RWPE1 (cell line): ENCODE results near the gene HECTD4.

Experiments
- CTCF ChIA-PET: fragments of 350-600 bp; sonication (Branson Sonifier 250); formaldehyde crosslinking; extraction: SDS; loops from one replicate; lab custom pipeline; 2021; lab: Yijun Ruan, JAX
- POLR2A ChIA-PET: fragments of 400-600 bp; formaldehyde crosslinking; extraction: SDS; loops from one replicate; lab custom pipeline; 2020; ENCODE audit warnings: antibody characterized with exemption; ENCODE audit not compliant: low non-redundant PET; lab: Yijun Ruan, JAX
- DNase-seq: peaks from one replicate; pipeline ENCODE4 v3.0.0; 2012; ENCODE audit warnings: low spot score
- H3K27ac ChIP-seq: fragments of 450-650 bp; 2 replicates; pipeline ENCODE4 v1.5.1; 2017
- TF ChIP-seq, protein P1 (sequence below): fragments of 450-650 bp; conservative IDR thresholded peaks from 2 replicates; pipeline ENCODE4 v1.5.1; 2017; ENCODE audit warnings: low read depth, mild to moderate bottlenecking

The HECTD4 gene

DNA sequence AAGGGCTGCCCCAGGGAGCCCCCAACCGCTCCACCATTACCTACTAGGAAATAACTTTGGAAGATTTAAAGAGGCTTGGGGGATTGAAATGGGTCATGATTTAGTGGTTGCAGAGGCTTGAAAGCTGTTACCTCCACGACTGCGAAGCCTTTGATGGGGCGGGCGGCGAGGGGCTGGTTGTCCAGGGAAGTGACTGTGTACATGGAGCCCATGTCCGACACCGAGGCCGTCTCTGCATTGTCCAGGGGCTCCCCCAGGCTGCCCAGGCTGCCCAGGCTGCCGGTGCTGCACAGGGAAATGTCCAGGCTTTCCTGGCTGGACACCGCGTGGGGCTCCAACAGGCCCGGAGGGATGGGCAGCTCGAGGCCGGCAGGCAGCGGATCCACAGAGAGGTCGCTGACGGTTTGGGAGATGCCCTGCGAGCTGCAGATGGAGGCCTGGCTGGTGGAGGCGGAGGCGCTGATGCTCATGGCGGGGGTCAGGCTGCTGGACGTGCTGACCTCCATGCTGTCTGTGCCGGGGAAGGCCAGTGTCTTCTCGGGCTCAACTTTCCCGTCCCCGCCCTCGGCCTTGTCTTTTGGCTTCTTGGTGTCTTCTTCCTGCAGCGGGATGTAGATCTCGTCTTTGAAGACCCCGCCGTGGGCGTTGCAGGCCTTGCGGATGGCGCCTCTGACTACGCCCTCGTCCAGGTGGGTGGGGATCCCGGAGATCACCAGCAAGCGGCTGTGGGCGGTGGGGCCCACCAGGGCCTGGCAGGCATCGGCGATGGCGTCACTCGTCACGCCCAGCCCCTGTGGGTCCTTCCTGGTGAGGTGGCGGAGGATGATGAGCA lies 198.0 kb downstream of the HECTD4 start:
- CTCF ChIA-PET: no interaction called here
- DNase-seq: no peak
- TF ChIP-seq, protein P1, sequence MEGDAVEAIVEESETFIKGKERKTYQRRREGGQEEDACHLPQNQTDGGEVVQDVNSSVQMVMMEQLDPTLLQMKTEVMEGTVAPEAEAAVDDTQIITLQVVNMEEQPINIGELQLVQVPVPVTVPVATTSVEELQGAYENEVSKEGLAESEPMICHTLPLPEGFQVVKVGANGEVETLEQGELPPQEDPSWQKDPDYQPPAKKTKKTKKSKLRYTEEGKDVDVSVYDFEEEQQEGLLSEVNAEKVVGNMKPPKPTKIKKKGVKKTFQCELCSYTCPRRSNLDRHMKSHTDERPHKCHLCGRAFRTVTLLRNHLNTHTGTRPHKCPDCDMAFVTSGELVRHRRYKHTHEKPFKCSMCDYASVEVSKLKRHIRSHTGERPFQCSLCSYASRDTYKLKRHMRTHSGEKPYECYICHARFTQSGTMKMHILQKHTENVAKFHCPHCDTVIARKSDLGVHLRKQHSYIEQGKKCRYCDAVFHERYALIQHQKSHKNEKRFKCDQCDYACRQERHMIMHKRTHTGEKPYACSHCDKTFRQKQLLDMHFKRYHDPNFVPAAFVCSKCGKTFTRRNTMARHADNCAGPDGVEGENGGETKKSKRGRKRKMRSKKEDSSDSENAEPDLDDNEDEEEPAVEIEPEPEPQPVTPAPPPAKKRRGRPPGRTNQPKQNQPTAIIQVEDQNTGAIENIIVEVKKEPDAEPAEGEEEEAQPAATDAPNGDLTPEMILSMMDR: no peak
- POLR2A ChIA-PET: no interaction called here
- H3K27ac ChIP-seq: no peak overlapping the region

DNA sequence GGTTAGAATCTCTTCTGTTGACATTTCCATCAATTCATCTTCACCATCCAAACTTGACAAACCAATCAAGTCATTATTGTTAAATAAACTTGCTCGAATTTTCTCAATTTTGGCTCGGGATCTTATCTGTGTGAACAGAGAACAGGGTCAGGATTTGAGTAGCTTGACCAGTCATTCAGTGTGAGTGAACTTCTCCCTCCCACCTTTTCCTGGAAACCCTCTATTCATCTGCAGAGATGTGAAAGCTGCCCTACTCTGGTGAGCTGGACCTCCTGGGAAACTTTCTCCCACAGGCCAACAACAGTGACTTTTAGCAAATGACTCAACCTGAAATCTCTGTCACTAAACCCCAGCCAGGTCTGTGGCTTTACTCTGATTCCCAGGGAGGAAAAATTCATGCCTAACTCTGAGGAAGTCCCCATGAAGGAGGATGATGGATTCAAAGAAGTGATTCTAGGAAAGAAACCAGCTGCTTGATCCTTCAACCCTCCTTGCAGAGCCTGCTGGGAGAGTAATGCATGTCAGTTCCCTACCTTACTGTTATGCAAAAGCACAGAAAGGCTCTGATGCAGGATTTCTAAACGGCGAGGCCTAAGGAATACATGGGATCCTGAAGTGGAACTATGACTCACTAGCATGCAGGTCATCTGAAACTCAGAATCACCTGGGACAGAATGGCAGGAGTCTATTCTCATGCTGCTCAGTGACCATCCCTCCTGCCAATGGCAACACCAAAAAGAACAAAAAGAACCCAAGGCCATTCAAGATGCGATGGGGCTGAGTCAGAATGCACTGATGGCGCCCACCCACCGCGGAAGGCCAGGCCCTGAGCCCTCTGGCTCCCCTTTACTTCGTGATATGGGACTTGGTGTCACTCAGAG lies 198.8 kb downstream of the HECTD4 start:
- CTCF ChIA-PET: no interaction called here
- TF ChIP-seq, protein P1: no peak
- no peak overlapping the region for H3K27ac ChIP-seq
- no peak for DNase-seq
- POLR2A ChIA-PET: interaction anchor here (0.7 kb wide), 1 partner anchor 195 kb away, joined by 3 read pairs; no protein-coding TSS in a partner anchor

DNA sequence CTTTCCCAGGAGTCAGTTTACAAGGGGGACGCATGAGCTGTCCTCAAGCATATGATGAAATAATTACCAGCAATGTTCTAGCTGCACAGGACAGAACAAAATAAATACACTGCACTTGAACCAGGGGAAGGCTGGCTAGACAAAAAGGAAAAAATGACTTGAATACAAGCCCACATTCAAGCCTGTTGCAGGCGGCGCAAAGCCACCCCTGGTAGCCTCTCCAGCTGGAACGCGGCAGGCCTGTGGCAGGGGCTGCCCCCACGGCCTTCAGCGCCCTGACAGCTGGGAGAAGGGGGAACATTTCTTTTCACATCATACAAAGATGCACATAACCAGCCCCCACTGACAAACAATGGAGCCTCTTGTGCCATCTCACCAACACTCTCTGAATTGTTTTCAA lies 199.7 kb downstream of the HECTD4 start:
- no peak for DNase-seq

DNA sequence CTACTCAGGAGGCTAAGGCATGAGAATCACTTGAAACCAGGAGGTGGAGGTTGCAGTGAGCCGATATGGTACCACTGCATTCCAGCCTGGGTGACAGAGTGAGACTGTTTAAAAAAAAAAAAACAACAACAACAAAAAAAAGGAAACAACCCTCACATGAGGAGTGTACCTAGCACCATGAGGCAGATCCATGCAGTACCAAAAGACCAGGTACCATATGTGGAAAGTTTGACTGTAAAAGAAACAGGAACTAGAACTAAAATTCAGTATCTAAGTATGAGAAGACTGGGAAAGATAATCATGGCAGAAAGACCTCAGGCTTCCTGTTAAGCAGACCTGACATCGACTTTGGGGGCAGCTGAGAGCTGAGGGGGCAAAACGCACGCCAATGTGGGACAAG lies 201.8 kb downstream of the HECTD4 start:
- H3K27ac ChIP-seq: no peak overlapping the region
- DNase-seq: no peak
- TF ChIP-seq, protein P1: no peak
- ChIA-PET CTCF (interaction anchor here (0.6 kb wide), 2 partner anchors 208 to 293 kb away, joined by 3 to 4 read pairs; no protein-coding TSS in a partner anchor), POLR2A (no interaction called here)

More for the DNA sequence above, 199.7 kb downstream of the HECTD4 start:
- H3K27ac ChIP-seq: no peak overlapping the region
- TF ChIP-seq, protein P1: no peak
- POLR2A ChIA-PET: interaction anchor here (0.7 kb wide), 1 partner anchor 196 kb away, joined by 3 read pairs; no protein-coding TSS in a partner anchor
- CTCF ChIA-PET: interaction anchor here (0.6 kb wide), 1 partner anchor 13 kb away, joined by 4 read pairs; no protein-coding TSS in a partner anchor

DNA sequence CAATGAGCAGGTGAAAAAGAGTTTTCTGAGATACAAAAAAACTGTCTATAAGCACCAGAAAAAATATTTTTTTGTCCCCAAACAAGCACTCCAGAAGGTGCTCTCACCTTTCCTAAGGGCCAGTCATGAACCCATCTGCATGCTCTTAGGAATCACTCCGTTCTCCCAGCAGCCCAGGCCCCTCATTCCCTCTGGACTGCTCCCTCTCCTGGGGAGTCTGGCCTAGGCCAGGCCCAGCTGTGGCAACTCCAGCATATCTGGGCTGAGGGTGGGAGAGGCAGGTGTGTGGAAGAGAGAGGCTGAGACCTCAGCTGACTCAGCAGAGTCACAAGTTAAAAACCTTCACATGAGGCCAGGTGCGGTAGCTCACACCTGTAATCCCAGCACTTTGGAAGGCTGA lies 202.3 kb downstream of the HECTD4 start:
- TF ChIP-seq, protein P1: no peak
- H3K27ac ChIP-seq: no peak overlapping the region
- no peak for DNase-seq
- ChIA-PET CTCF (interaction anchor here (0.6 kb wide), 1 partner anchor 293 kb away, joined by 3 read pairs; no protein-coding TSS in a partner anchor), POLR2A (no interaction called here)

DNA sequence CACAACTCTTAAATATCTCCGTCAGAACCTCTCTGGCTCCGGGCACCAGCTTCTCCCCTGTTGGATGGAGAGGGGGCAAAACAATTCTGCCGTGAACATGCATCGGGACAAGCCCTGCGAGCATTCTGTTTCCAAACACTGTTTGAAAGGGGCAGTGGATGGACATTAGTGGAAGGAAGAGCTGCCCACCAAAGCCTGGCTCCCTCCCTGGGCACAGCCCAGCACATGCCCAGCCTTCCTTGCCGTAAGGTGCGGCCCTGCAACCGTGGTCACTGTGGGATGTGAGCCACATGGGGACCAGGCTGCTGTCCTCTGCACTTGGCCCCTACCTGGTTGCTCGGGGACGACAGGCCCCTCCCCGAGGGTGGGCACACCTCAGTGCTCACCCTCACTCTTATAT lies 202.9 kb downstream of the HECTD4 start:
- H3K27ac ChIP-seq: no peak overlapping the region
- POLR2A ChIA-PET: no interaction called here
- DNase-seq: no peak
- TF ChIP-seq, protein P1: no peak
- CTCF ChIA-PET: interaction anchor here (0.6 kb wide), 1 partner anchor 158 kb away, joined by 3 read pairs; no protein-coding TSS in a partner anchor
